GM10248 (cell line): ENCODE measurements around the gene FEM1B.

ENCODE experiments used
- CTCF ChIA-PET: fragments of 300-600 bp; sonication (Branson Sonifier 250); formaldehyde crosslinking; extraction: SDS; loops from one replicate; lab custom pipeline; 2021; ENCODE audit warnings: antibody characterized with exemption; lab: Yijun Ruan, JAX
- POLR2A ChIA-PET: fragments of 350-650 bp; sonication (Branson Sonifier 250); formaldehyde crosslinking; extraction: SDS; loops from one replicate; lab custom pipeline; 2020; ENCODE audit warnings: antibody characterized with exemption; lab: Yijun Ruan, JAX
- DNase-seq: peaks from one replicate; pipeline ENCODE4 v3.0.0; 2012; ENCODE audit errors: extremely low spot score
- CTCF ChIP-seq: IDR thresholded peaks from 2 replicates; pipeline ENCODE4 v1.5.1; 2012; ENCODE audit warnings: mild to moderate bottlenecking, low read depth; ENCODE audit errors: extremely low read depth, missing control alignments, control extremely low read depth

FEM1B gene

GRCh38 chr15:68241088-68241935 is 36.2 kb upstream of the FEM1B start:
- no peak for DNase-seq
- TF ChIP-seq CTCF = no peak
- ChIA-PET CTCF (interaction anchor here (1.3 to 3.3 kb wide), 4 partner anchors 10 to 65 kb away, joined by 3 to 10 read pairs (median 8); no protein-coding TSS in a partner anchor), POLR2A (no interaction called here)

GRCh38 chr15:68244235-68244634 is 33.3 kb upstream of the FEM1B start:
- no peak for TF ChIP-seq CTCF
- ChIA-PET POLR2A (no interaction called here), CTCF (interaction anchor here (0.9 to 3.3 kb wide), 2 partner anchors 9 to 62 kb away, joined by 3 to 10 read pairs; no protein-coding TSS in a partner anchor)
- DNase-seq = no peak

GRCh38 chr15:68249058-68249713 is 28.4 kb upstream of the FEM1B start:
- POLR2A ChIA-PET = no interaction called here

GRCh38 chr15:68252925-68253534 is 24.5 kb upstream of the FEM1B start:
- DNase-seq = peak; percentile 68
- POLR2A ChIA-PET = interaction anchor here (0.6 kb wide), 2 partner anchors 17 to 25 kb away, joined by 3 read pairs; partner anchors contain the start of gene FEM1B
- CTCF ChIA-PET = interaction anchor here (0.7 to 3.9 kb wide), 36 partner anchors 9 to 541 kb away, joined by 3 to 57 read pairs (median 6); partner anchors contain the start of gene FEM1B
- TF ChIP-seq CTCF = peak; percentile 80

More at GRCh38 chr15:68249058-68249713, 28.4 kb upstream of the FEM1B start:
- no peak for TF ChIP-seq CTCF
- no peak for DNase-seq
- CTCF ChIA-PET = interaction anchor here (0.7 to 1.8 kb wide), 3 partner anchors 15 to 57 kb away, joined by 3 to 6 read pairs (median 3); no protein-coding TSS in a partner anchor

GRCh38 chr15:68256675-68257450 is 20.7 kb upstream of the FEM1B start:
- DNase-seq = no peak
- ChIA-PET POLR2A (no interaction called here), CTCF (no interaction called here)
- TF ChIP-seq CTCF = no peak

- ChIA-PET POLR2A (no interaction called here), CTCF (no interaction called here)
- DNase-seq = no peak
- TF ChIP-seq CTCF = no peak
Observed at GRCh38 chr15:68258692-68259091, 18.9 kb upstream of the FEM1B start.
